A204.1 (cell line): Measurements from ENCODE around the gene ENPEP.
"Not testable (repeated sequence)": the region's sequence is repeated elsewhere in the genome, so short reads cannot be mapped to it uniquely, and the experiment has no call there.

Experiments used
- FAIRE-seq: peaks from 2 replicates; lab custom pipeline; 2012; peaks lifted over from hg19 to GRCh38; lab: Jason Lieb, UNC

Gene ENPEP

GRCh38 chr4:110485452-110485851 is 9.5 kb downstream of the ENPEP start:
- no peak for FAIRE-seq

GRCh38 chr4:110486256-110486655 is 10.3 kb downstream of the ENPEP start:
- no peak for FAIRE-seq

- FAIRE-seq: not testable (repeated sequence)
Observed at GRCh38 chr4:110486850-110487249, 10.9 kb downstream of the ENPEP start.

GRCh38 chr4:110487873-110488272 is 11.9 kb downstream of the ENPEP start:
- FAIRE-seq: no peak

GRCh38 chr4:110489901-110490508 is 14.1 kb downstream of the ENPEP start:
- no peak for FAIRE-seq

- FAIRE-seq: no peak
Observed at GRCh38 chr4:110492522-110492921, 16.6 kb downstream of the ENPEP start.

- FAIRE-seq: no peak
Observed at GRCh38 chr4:110493520-110493919, 17.6 kb downstream of the ENPEP start.

GRCh38 chr4:110498420-110498819 is 22.5 kb downstream of the ENPEP start:
- no peak for FAIRE-seq

- no peak for FAIRE-seq
Observed at GRCh38 chr4:110499126-110499525, 23.2 kb downstream of the ENPEP start.

GRCh38 chr4:110501826-110502225 is 25.9 kb downstream of the ENPEP start:
- FAIRE-seq: no peak

GRCh38 chr4:110503270-110504083 is 27.5 kb downstream of the ENPEP start:
- FAIRE-seq: no peak

- FAIRE-seq: no peak
Observed at GRCh38 chr4:110504084-110504435, 28.1 kb downstream of the ENPEP start.

GRCh38 chr4:110505440-110505839 is 29.5 kb downstream of the ENPEP start:
- no peak for FAIRE-seq

GRCh38 chr4:110508827-110509710 is 33.1 kb downstream of the ENPEP start:
- FAIRE-seq: peak; percentile 61

GRCh38 chr4:110510277-110510676 is 34.3 kb downstream of the ENPEP start:
- no peak for FAIRE-seq

GRCh38 chr4:110510955-110511544 is 35.1 kb downstream of the ENPEP start:
- peak; percentile 96 for FAIRE-seq

- no peak for FAIRE-seq
Observed at GRCh38 chr4:110512901-110513300, 36.9 kb downstream of the ENPEP start.

GRCh38 chr4:110514889-110515479 is 39.0 kb downstream of the ENPEP start:
- FAIRE-seq: peak; percentile 94

- no peak for FAIRE-seq
Observed at GRCh38 chr4:110515676-110516075, 39.7 kb downstream of the ENPEP start.

GRCh38 chr4:110516106-110516922 is 40.4 kb downstream of the ENPEP start:
- no peak for FAIRE-seq

GRCh38 chr4:110518889-110519490 is 43.0 kb downstream of the ENPEP start:
- FAIRE-seq: peak; percentile 53
